ENCODE results near the gene ZNHIT2. TPM values are rescaled to one million over a fixed set of nuclear protein-coding genes. Genes with fewer than 3 reads are reported as not detected.

ZNHIT2 gene
- total RNA-seq, 4 donors from 2014 or later: 7.5 to 24.4 (median 18.0) TPM

- TF ChIP-seq CTCF (IDR thresholded peaks at IDR 0.05) (no peak), POLR2A (IDR thresholded peaks at IDR 0.05; ENCODE audit: low read depth) (no peak), EP300 (IDR thresholded peaks at IDR 0.05) (no peak), POLR2AphosphoS5 (IDR thresholded peaks at IDR 0.05) (no peak)
- no peaks in the 10 kb centered on the region for H3K9me3 ChIP-seq
- no peaks in the 10 kb centered on the region for H3K27me3 ChIP-seq
- DNase-seq (ENCODE audit: extremely low spot score): no peak
- H3K4me1 ChIP-seq: peaks cover 26 to 39% (median 32%) of the 10 kb centered on the region in 4 donors
- H3K27ac ChIP-seq (replicated peaks in 1 of 4): peak overlapping the region in 1 of 4 donors; percentile 98
- intact Hi-C loops (cut with DNase I): loop anchor here (5.0 kb wide), 1 partner anchor 50 kb away; the partner anchor contains the start of gene CAPN1
- H3K4me3 ChIP-seq: peak overlapping the region in 2 of 4 donors; percentile 84 to 93
- peaks cover 39 to 58% (median 57%) of the 10 kb centered on the region in 4 donors for H3K36me3 ChIP-seq
- 64% methylated on average over 10 of the region's 10 CpGs for WGBS
Measured at GRCh38 chr11:65132238-65132987, 14.9 kb upstream of the ZNHIT2 start.

GRCh38 chr11:65131895-65132237 is 14.4 kb upstream of the ZNHIT2 start:
- peaks cover 42 to 64% (median 63%) of the 10 kb centered on the region in 4 donors for H3K36me3 ChIP-seq
- H3K4me1 ChIP-seq: peaks cover 26 to 39% (median 32%) of the 10 kb centered on the region in 4 donors
- H3K27ac ChIP-seq (replicated peaks in 1 of 4): no peak overlapping the region
- H3K4me3 ChIP-seq: no peak overlapping the region
- intact Hi-C loops (cut with DNase I): loop anchor here (5.0 kb wide), 1 partner anchor 50 kb away; the partner anchor contains the start of gene CAPN1
- no peak for TF ChIP-seq CTCF (IDR thresholded peaks at IDR 0.05)
- no peak for TF ChIP-seq POLR2AphosphoS5 (IDR thresholded peaks at IDR 0.05)
- no peak for TF ChIP-seq POLR2A (IDR thresholded peaks at IDR 0.05; ENCODE audit: low read depth)
- TF ChIP-seq EP300 (IDR thresholded peaks at IDR 0.05): no peak
- no peaks in the 10 kb centered on the region for H3K27me3 ChIP-seq
- H3K9me3 ChIP-seq: no peaks in the 10 kb centered on the region
- DNase-seq (ENCODE audit: extremely low spot score): no peak
- 79% methylated on average over 5 of the region's 6 CpGs for WGBS

- Histone ChIP-seq H3K9me3 (no peaks in the 10 kb centered on the region), H3K4me1 (peaks cover 26 to 38% (median 32%) of the 10 kb centered on the region in 4 donors), H3K36me3 (peaks cover 44 to 68% (median 67%) of the 10 kb centered on the region in 4 donors), H3K4me3 (no peak overlapping the region), H3K27me3 (no peaks in the 10 kb centered on the region), H3K27ac (replicated peaks in 1 of 4) (no peak overlapping the region)
- 86% methylated on average over 3 of the region's 3 CpGs for WGBS
- intact Hi-C loops (cut with DNase I): loop anchor here (5.0 kb wide), 1 partner anchor 51 kb away; the partner anchor contains the start of gene CAPN1
- no peak for DNase-seq (ENCODE audit: extremely low spot score)
- TF ChIP-seq POLR2AphosphoS5 (IDR thresholded peaks at IDR 0.05): no peak
- TF ChIP-seq EP300 (IDR thresholded peaks at IDR 0.05): no peak
- TF ChIP-seq POLR2A (IDR thresholded peaks at IDR 0.05; ENCODE audit: low read depth): no peak
- no peak for TF ChIP-seq CTCF (IDR thresholded peaks at IDR 0.05)
Measured at GRCh38 chr11:65131417-65131776, 13.9 kb upstream of the ZNHIT2 start.

- intact Hi-C loops (cut with DNase I): loop anchor here (5.0 kb wide), 1 partner anchor 51 kb away; the partner anchor contains the start of gene CAPN1
- Histone ChIP-seq H3K4me1 (peaks cover 24 to 33% (median 28%) of the 10 kb centered on the region in 4 donors), H3K27ac (replicated peaks in 1 of 4) (no peak overlapping the region), H3K36me3 (peaks cover 50 to 74% (median 73%) of the 10 kb centered on the region in 4 donors), H3K9me3 (no peaks in the 10 kb centered on the region), H3K27me3 (no peaks in the 10 kb centered on the region), H3K4me3 (no peak overlapping the region)
- DNase-seq (ENCODE audit: extremely low spot score): no peak
- WGBS: 88% methylated on average over 19 of the region's 19 CpGs
- TF ChIP-seq POLR2A (IDR thresholded peaks at IDR 0.05; ENCODE audit: low read depth) (no peak), EP300 (IDR thresholded peaks at IDR 0.05) (no peak), CTCF (IDR thresholded peaks at IDR 0.05) (no peak), POLR2AphosphoS5 (IDR thresholded peaks at IDR 0.05) (no peak)
Measured at GRCh38 chr11:65130631-65131416, 13.3 kb upstream of the ZNHIT2 start.
